ENCODE measurements around the gene MYO7B. TPM values are rescaled to one million over a fixed set of nuclear protein-coding genes. Genes with fewer than 3 reads are reported as not detected.
A peak's percentile ranks its signal among the peaks of the same experiment; 100 is the strongest.

Gene MYO7B
- total and polyA plus RNA-seq, 2 donors (not counting 1 experiment from before 2014, with no cell fraction given) = 5.0 to 68.2 TPM

- peak overlapping the region; percentile 88 for H3K4me3 Mint-ChIP-seq
- Histone ChIP-seq H2AFZ (ENCODE audit: insufficient read depth, low read depth, low read length, poor library complexity, severe bottlenecking) (peak overlapping the region; percentile 71), H3K36me3 (replicated peaks in 1 of 2; ENCODE audit: control extremely low read depth in 1 of 2, control insufficient read depth in 1 of 2, extremely low read depth in 1 of 2, insufficient read depth in 2 of 2, low read length in 1 of 2) (no peaks in the 10 kb centered on the region), H3K4me2 (replicated peaks; ENCODE audit: low read depth, low read length, poor library complexity, severe bottlenecking) (peak overlapping the region; percentile 71), H3K27ac (ENCODE audit: low read length in 2 of 2) (peak overlapping the region; percentile 60 to 67), H3K4me1 (ENCODE audit: control insufficient read depth in 2 of 2, insufficient read depth in 2 of 2, low read length in 2 of 2) (peaks cover 45 to 47% of the 10 kb centered on the region in 2 donors), H3K27me3 (replicated peaks in 1 of 4; ENCODE audit: control extremely low read depth in 1 of 4, control insufficient read depth in 3 of 4, insufficient read depth in 4 of 4, low read length in 3 of 4) (no peaks in the 10 kb centered on the region), H3K9ac (ENCODE audit: low read length) (peak overlapping the region; percentile 19), H3K4me3 (ENCODE audit: control extremely low read depth in 1 of 5, extremely low read depth in 1 of 5, insufficient read depth in 1 of 5, low read depth in 2 of 5, low read length in 4 of 5) (peak overlapping the region in 4 of 5 experiments; percentile 11 to 22 (median 18)), H3K79me2 (ENCODE audit: control insufficient read depth, insufficient read depth, low read length) (no peaks in the 10 kb centered on the region), H3K9me3 (ENCODE audit: control extremely low read depth in 1 of 3, control insufficient read depth in 2 of 3, insufficient read depth in 1 of 3, low read length in 2 of 3) (peaks cover 0 to 11% (median 0%) of the 10 kb centered on the region in 3 donors), H4K20me1 (ENCODE audit: control insufficient read depth, insufficient read depth, low read length, poor library complexity, severe bottlenecking) (no peaks in the 10 kb centered on the region)
- H3K4me1 Mint-ChIP-seq = peaks cover 62% of the 10 kb centered on the region
- TF ChIP-seq CTCF (IDR thresholded peaks at IDR 0.05) = no peak
- TF ChIP-seq EZH2 (IDR thresholded peaks at IDR 0.05; ENCODE audit: borderline replicate concordance, insufficient read depth, low read depth, low read length, poor library complexity, severe bottlenecking) = no peak
- peak overlapping the region; percentile 91 for H3K27ac Mint-ChIP-seq
- WGBS (ENCODE audit: insufficient coverage) = 56% methylated on average over 11 of the region's 12 CpGs
- H3K27me3 Mint-ChIP-seq = no peaks in the 10 kb centered on the region
- no peaks in the 10 kb centered on the region for H3K9me3 Mint-ChIP-seq (ENCODE audit: insufficient read depth)
- ATAC-seq (ENCODE audit: low read depth) (no peak), DNase-seq (no peak)
- intact Hi-C loops (cut with micrococcal nuclease) = no loop called here
- ChIA-PET POLR2A (interaction anchor here (0.9 kb wide), 1 partner anchor 51 kb away, joined by 3 read pairs; no protein-coding TSS in a partner anchor), CTCF (interaction anchor here (1.1 to 2.1 kb wide), 4 partner anchors 13 to 75 kb away, joined by 3 to 15 read pairs (median 4); no protein-coding TSS in a partner anchor)
Measured at GRCh38 chr2:127577503-127577902, 42.0 kb downstream of the MYO7B start.

- H3K9me3 Mint-ChIP-seq (ENCODE audit: insufficient read depth) = no peaks in the 10 kb centered on the region
- H3K4me2 ChIP-seq (replicated peaks; ENCODE audit: low read depth, low read length, poor library complexity, severe bottlenecking) = peak overlapping the region; percentile 71
- H4K20me1 ChIP-seq (ENCODE audit: control insufficient read depth, insufficient read depth, low read length, poor library complexity, severe bottlenecking) = no peaks in the 10 kb centered on the region
- peaks cover 45 to 47% of the 10 kb centered on the region in 2 donors for H3K4me1 ChIP-seq (ENCODE audit: control insufficient read depth in 2 of 2, insufficient read depth in 2 of 2, low read length in 2 of 2)
- H3K9ac ChIP-seq (ENCODE audit: low read length) = peak overlapping the region; percentile 19
- H3K79me2 ChIP-seq (ENCODE audit: control insufficient read depth, insufficient read depth, low read length) = no peaks in the 10 kb centered on the region
- no peaks in the 10 kb centered on the region for H3K27me3 Mint-ChIP-seq
- peaks cover 0 to 11% (median 0%) of the 10 kb centered on the region in 3 donors for H3K9me3 ChIP-seq (ENCODE audit: control extremely low read depth in 1 of 3, control insufficient read depth in 2 of 3, insufficient read depth in 1 of 3, low read length in 2 of 3)
- peak overlapping the region; percentile 71 for H2AFZ ChIP-seq (ENCODE audit: insufficient read depth, low read depth, low read length, poor library complexity, severe bottlenecking)
- peak overlapping the region; percentile 91 for H3K27ac Mint-ChIP-seq
- 5% methylated on average over 11 of the region's 11 CpGs for WGBS (ENCODE audit: insufficient coverage)
- DNase-seq = peak; percentile 54
- POLR2A ChIA-PET = interaction anchor here (0.9 kb wide), 1 partner anchor 51 kb away, joined by 3 read pairs; no protein-coding TSS in a partner anchor
- intact Hi-C loops (cut with micrococcal nuclease) = loop anchor here (2.0 kb wide), 1 partner anchor 51 kb away; the partner anchor contains the start of gene IWS1
- ATAC-seq (ENCODE audit: low read depth) = peak; percentile 82
- H3K4me3 Mint-ChIP-seq = peak overlapping the region; percentile 88
- peak overlapping the region; percentile 60 to 67 for H3K27ac ChIP-seq (ENCODE audit: low read length in 2 of 2)
- no peaks in the 10 kb centered on the region for H3K27me3 ChIP-seq (replicated peaks in 1 of 4; ENCODE audit: control extremely low read depth in 1 of 4, control insufficient read depth in 3 of 4, insufficient read depth in 4 of 4, low read length in 3 of 4)
- H3K4me3 ChIP-seq (ENCODE audit: control extremely low read depth in 1 of 5, extremely low read depth in 1 of 5, insufficient read depth in 1 of 5, low read depth in 2 of 5, low read length in 4 of 5) = peak overlapping the region in 4 of 5 experiments; percentile 11 to 22 (median 18)
- peaks cover 57% of the 10 kb centered on the region for H3K4me1 Mint-ChIP-seq
- CTCF ChIA-PET = interaction anchor here (0.9 to 2.1 kb wide), 5 partner anchors 13 to 75 kb away, joined by 3 to 15 read pairs (median 4); no protein-coding TSS in a partner anchor
- TF ChIP-seq EZH2 (IDR thresholded peaks at IDR 0.05; ENCODE audit: borderline replicate concordance, insufficient read depth, low read depth, low read length, poor library complexity, severe bottlenecking) (no peak), CTCF (IDR thresholded peaks at IDR 0.05) (no peak)
- no peaks in the 10 kb centered on the region for H3K36me3 ChIP-seq (replicated peaks in 1 of 2; ENCODE audit: control extremely low read depth in 1 of 2, control insufficient read depth in 1 of 2, extremely low read depth in 1 of 2, insufficient read depth in 2 of 2, low read length in 1 of 2)
Measured at GRCh38 chr2:127577973-127578372, 42.5 kb downstream of the MYO7B start.

All from B cell (primary cell).